Loucy (cell line): ENCODE results near the gene CCDC70.

Experiments
- CTCF ChIP-seq: fragments of 200-600 bp; sonication (generic); conservative IDR thresholded peaks from 2 replicates; pipeline ENCODE4 v1.5.1; 2014; ENCODE audit warnings: mild to moderate bottlenecking, antibody characterized with exemption, low read length
- EZH2phosphoT487 ChIP-seq: fragments of 200-600 bp; IDR thresholded peaks from 2 replicates; pipeline ENCODE4 v1.6.1; 2018; ENCODE audit warnings: antibody characterized with exemption, mild to moderate bottlenecking, moderate library complexity, borderline replicate concordance

GRCh38 chr13:51905787-51906186, 44.0 kb downstream of the CCDC70 start:
- TF ChIP-seq CTCF, result no peak
- no peak for TF ChIP-seq EZH2phosphoT487
